C4-2B (cell line): Measurements from ENCODE around the gene ATN1.

Experiments
- H3K27ac ChIP-seq: fragments of 450-650 bp; 2 replicates; pipeline ENCODE4 v1.5.1; 2017
- ZFX ChIP-seq: fragments of 450-650 bp; IDR thresholded peaks from 2 replicates; pipeline ENCODE4 v1.6.1; 2017
- TF ChIP-seq, protein P1 (sequence below): fragments of 450-650 bp; conservative IDR thresholded peaks from 2 replicates; pipeline ENCODE4 v1.5.1; 2017; ENCODE audit warnings: mild to moderate bottlenecking

The ATN1 gene

GRCh38 chr12:6955108-6956020 is 27.6 kb downstream of the ATN1 start:
- no peak overlapping the region for H3K27ac ChIP-seq
- TF ChIP-seq ZFX = no peak
- TF ChIP-seq, protein P1, sequence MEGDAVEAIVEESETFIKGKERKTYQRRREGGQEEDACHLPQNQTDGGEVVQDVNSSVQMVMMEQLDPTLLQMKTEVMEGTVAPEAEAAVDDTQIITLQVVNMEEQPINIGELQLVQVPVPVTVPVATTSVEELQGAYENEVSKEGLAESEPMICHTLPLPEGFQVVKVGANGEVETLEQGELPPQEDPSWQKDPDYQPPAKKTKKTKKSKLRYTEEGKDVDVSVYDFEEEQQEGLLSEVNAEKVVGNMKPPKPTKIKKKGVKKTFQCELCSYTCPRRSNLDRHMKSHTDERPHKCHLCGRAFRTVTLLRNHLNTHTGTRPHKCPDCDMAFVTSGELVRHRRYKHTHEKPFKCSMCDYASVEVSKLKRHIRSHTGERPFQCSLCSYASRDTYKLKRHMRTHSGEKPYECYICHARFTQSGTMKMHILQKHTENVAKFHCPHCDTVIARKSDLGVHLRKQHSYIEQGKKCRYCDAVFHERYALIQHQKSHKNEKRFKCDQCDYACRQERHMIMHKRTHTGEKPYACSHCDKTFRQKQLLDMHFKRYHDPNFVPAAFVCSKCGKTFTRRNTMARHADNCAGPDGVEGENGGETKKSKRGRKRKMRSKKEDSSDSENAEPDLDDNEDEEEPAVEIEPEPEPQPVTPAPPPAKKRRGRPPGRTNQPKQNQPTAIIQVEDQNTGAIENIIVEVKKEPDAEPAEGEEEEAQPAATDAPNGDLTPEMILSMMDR = no peak

DNA sequence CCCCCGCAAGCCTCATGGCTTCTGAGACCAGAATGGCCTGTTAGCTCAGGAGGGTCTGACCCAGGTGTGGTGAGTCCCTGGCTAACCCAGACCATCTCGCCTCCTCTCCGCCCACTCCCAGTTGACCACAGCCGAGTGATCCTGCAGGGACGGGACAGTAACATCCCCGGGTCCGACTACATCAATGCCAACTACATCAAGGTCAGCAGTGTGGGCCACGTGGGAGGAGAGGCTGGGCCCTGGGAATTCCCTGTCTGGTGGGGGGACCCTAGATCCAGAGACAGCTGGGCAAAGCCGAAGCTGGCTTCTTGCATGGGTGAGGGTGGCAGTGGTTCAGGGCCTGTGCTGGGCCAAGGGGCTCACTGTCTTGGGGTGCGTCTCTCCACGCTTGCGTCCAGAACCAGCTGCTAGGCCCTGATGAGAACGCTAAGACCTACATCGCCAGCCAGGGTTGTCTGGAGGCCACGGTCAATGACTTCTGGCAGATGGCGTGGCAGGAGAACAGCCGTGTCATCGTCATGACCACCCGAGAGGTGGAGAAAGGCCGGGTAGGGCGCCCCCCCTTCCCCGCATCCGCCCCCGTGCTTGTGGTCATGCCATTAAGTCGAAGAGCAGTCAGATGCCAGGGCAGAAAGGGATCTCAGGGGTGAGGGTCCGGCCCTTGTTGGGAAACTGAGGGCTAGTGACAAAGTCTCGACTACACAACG is 28.4 kb downstream of the ATN1 start:
- no peak overlapping the region for H3K27ac ChIP-seq
- TF ChIP-seq ZFX = no peak
- TF ChIP-seq, protein P1 = no peak

GRCh38 chr12:6957151-6957701 is 29.5 kb downstream of the ATN1 start:
- no peak overlapping the region for H3K27ac ChIP-seq
- no peak for TF ChIP-seq ZFX
- TF ChIP-seq, protein P1 = no peak

GRCh38 chr12:6957741-6958608 is 30.2 kb downstream of the ATN1 start:
- no peak for TF ChIP-seq ZFX
- TF ChIP-seq, protein P1 = no peak
- H3K27ac ChIP-seq = no peak overlapping the region

DNA sequence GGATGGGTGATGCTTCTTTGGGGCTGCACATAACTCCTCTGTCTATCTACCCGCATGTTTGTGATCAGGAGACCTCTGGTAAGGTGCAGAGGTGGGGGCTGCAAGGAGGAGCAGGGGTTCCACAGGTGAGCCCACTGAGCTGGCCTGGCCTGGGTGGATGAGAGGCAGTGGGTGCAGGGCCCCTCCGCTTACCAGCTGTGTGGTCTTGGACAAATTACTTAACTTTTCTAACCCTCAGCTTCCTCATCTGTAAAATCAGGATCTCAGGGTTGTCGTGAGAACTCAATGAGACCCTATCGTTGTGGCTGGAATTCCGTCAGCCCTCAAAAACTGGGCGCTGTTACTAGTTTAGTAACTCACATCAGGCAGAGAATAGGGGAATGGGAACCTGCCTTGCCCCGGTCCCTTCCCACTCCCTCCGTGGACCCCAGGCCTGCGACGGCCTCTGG is 30.9 kb downstream of the ATN1 start:
- H3K27ac ChIP-seq = no peak overlapping the region

DNA sequence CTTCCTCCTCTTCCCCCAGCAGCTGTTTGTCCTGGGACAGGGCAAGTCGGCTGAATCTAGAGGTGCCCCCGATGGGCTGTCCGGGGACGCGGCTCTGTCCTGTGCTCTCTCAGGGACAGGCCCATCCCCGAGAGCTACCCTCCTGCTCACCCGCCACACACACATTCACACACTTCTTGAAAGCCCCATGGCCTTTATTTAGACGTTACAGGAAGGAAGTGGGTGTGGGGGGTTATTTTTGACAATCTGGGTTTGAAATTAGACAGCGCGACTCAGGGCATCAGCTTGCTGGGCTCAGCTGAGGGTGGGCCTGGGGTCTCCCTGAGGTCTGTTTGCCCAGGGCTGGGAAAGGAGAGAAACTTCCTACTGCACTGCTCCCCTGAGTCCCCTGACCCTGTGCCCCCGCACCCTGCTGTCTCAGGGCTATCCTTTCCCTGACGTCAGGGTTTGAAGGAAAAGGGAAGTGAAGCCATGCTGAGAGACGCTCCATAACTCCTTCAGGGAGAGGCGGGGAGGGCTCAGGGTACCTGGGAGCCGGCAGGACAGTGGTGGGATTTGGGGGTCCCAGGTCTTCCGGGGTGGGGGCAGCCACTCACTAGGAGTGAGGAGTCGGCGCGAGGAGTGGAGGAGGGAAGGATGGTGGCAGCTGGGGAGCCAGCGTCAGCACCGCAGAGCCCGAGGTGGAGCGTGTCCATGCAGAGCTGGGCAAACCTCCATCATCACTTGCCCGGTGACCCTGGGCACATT is 31.5 kb downstream of the ATN1 start:
- no peak for TF ChIP-seq ZFX
- TF ChIP-seq, protein P1 = no peak
- no peak overlapping the region for H3K27ac ChIP-seq

More for the DNA sequence above, 30.9 kb downstream of the ATN1 start:
- TF ChIP-seq, protein P1 = no peak
- no peak for TF ChIP-seq ZFX
